Bone marrow (tissue), 2 donors: ENCODE data around the gene TNFRSF1A.
"Not testable (repeated sequence)": the region's sequence is repeated elsewhere in the genome, so short reads cannot be mapped to it uniquely, and the experiment has no call there.

ENCODE experiments used
- DNase-seq, 2 donors: peaks; one replicate each; lab custom pipeline; 2025; lab: John Stamatoyannopoulos, UW

Gene TNFRSF1A

DNA sequence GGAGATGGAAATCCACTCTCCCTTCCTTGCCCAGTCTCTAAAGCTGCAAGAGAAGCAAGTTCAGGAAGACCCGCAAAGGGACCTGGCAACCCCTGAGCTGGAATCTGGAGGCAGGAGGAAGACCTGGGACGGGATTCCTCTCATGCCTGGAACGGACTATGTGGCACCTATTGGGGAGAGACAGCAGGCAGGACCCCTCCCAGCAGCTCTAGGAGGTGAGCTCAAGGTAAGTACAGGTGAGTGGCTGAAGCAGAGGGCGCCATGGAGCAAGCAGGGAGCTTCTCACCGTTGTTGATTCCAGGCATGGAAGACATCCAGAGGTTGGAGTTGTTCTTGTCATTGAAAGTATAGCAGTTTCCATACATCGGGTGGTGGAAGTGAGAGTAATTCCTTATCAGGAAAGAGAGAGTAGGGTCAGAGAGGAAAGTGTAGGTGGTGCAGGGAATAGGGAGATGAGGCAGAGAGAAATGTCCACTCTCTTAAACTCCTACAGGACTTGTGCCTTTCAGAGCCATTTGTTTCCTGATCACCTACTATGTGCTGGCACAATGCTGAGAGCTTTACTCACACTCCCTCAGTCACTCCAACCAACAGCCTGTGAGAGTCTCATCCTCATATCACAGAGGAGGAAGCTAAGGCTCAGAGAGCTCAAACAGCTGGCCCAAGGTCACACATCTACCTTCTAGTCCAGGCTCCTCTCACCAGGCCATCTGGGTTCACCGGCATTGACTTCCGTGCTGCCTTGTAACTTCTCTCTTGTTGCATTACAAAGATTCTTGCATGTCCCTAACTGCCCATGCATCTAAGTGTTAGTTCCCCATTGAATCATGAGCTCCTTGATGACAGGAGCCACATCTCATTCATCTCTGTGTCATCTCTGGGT is 13.9 kb upstream of the TNFRSF1A start:
- no peak for DNase-seq

DNA sequence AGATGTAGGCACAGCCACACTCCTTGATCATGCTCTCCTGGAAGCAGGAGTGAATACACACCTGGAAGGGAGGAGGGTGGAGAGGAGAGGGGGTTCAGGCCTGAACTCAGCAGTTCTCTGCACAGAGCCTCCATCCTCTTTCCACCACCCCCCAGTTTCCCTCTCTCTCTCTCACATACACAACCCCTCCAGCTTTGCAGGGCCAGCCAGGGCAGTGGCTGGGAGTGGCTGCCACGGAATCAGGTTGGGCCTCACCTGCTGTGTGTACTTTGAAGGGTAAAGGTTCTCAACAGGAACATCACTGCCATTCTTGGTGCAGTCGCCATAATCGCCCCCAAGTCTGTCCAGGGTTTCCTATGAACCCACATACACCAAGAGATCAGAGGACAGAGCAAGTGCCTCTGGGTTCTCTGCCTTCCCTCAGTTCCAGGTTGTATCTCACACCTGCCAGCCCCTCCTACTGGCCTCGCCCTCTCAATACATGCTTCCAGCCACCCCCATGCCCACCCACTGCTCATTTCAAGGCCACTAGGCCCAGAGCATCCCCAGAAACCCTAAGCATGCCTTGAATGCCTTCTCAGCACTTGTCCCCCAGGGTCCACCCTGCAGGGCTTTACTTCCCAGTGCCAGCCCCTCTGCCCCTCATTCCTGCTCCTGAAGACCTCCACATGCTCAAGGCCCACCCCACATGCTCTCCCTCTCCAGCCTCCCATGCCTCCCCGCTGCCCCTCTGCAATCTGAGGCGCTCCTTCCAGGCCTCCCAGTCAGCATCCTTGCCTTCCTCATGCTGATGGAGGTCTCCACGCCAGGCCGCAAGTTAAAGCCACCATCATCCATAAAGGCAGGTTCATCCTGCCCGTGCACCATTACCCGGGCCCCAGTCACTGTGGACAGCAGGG is 12.9 kb upstream of the TNFRSF1A start:
- DNase-seq = no peak

DNA sequence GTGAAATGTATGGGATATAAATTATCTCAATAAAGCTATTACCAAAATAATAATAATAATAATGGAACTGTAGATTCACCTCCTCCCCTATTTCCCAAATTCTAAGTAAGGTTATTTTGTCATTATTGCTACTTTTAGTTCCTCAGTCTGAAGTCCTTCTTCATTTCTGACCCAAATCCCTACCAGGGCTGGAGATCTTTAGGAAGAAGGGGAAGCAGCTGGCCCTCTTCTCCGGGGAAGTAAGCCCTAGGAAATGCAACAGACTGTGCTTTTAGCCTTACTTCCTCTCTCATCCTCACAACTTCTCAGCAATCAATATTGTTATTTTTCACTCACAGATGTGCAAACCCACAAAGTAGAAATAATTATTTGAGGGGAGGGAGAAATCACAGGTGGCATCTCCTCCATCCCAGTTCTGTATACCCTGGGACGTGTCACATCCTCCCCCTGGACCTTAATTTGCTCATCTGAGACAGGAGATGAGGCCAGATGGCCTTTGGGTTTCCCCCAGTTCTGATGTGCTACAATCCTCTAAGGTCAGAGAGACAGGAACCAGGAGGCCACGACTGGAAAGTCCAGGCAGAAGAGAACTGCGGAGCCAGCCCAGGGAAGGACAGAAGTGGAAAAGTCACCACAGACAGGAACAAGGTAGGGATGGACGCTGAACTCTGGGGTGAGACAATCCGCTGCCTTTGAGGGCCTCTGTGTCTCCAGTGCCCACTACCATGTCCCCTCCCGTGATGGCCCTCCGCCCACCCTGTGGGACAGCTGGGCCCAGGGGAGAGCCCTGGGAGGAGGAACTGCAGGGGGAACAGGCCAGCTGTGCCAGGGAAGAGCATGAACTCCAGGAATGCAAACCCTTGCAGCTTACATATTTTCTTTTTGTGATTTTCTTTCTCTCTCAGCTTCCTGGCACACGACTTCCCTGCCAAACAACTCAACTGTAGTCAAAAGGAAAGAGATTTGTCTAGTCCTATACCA is 10.6 kb upstream of the TNFRSF1A start:
- no peak for DNase-seq

DNA sequence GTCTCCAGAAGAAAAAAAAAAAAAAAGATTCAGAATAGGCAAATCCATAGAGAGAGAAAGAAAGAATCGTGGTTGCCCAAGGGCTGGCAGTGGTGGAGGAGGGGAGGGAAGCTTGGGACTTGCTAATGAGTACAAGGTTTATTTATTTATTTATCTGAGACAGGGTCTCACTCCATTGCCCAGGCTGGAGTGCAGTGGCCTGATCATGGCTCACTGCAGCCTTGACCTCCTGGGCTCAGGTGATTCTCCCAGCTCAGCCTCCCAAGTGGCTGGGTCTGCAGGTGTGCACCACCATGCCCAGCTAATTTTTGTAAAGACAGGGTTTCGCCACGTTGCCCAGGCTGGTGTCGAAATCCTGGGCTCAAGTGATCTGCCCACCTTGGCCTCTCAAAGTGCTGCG is 9.7 kb upstream of the TNFRSF1A start:
- no peak for DNase-seq

DNA sequence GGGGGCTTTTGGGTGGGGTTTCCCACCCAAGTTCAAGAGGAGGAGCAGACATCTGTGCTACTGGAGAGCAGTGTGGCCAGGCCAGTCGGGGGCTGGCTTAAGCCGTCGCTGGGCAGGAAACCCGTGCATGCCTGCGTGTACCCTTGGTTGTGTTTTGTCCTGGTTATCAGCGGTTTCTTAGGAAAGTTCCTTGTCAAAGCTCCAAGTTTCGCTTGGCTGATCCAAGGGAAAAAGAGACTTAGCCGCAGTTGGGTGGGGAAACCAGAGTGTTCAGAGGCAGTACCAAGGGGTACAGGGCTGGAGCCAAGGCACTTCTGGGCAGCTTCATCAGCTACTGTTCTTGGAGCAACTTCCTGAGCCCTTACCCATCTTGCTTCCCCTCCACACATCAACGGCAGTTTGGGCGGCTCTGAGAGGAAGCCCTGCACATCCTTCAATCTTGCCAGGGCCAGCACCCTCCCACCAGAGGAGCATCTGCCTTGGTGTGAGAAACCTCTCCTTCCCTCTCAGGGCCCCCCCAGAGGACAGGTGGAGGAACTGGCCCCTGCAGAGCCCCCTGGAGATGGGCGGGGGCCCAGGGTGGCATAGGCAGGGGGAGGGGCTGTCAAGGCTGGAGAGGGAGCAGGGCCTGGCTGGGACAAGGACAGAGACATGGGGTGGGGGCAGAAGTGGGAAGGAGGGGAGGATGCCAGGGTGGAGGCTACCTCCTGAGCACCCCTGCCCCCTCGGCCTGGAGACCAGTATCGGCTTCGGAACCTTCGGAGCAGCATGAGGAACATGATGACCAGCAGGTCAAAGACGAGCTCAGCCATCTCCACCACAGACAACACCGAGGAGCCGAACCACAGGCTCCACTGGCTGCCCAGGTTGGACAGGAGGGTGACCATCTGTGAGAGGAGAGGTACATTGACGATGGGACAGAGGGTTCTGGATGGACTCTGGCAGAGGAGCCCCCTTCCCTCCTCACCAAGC is 5.8 kb upstream of the TNFRSF1A start:
- DNase-seq = peak in 1 of 2 donors; percentile 83

DNA sequence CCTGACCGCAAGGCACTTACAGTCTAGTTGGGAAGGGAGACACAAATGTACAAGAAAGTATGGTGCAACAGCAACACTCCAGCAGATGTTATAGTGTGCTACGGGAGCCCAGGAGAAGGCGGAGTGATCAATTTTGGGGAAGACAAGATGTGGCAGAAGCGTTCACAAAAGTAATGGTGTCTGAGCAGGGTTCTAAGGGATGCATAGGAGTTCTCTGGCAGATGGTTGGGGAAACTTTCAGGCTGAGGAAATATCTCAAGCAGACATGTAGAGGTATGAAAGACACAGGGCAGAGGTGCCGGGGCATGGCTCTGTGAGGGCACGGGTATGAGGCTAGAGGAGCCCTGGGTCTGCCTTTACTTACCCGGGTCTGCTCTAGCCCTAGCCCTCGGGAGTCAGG is 5.1 kb upstream of the TNFRSF1A start:
- DNase-seq = no peak

DNA sequence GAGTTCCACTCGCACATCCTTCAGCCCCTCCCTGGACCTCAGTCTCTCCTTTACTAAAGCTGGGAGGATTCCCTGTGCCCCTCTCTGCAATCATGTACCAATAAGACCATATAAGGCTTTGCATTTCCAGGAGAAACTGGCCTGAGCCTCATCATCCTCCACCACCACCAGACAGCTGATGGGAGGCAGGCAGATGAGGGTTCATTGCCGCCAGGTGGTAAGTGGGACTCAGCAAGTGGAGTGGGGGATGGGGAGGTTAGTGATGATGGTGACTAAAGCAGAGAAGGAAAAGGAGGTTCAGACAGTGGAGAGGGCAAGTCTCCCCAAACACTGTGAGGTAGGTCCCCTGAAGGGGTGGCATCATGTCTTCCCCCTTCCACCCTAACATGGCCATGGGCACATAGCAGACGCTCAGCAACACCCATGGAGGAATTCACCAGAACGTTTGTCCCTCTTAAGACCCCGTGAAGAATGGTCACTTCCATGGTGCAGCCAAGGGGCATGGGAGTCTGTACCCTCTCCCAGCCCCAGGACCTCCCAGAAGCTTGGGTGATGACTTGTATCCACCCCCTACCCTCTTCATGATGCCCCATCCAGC is 4.5 kb upstream of the TNFRSF1A start:
- no peak for DNase-seq

DNA sequence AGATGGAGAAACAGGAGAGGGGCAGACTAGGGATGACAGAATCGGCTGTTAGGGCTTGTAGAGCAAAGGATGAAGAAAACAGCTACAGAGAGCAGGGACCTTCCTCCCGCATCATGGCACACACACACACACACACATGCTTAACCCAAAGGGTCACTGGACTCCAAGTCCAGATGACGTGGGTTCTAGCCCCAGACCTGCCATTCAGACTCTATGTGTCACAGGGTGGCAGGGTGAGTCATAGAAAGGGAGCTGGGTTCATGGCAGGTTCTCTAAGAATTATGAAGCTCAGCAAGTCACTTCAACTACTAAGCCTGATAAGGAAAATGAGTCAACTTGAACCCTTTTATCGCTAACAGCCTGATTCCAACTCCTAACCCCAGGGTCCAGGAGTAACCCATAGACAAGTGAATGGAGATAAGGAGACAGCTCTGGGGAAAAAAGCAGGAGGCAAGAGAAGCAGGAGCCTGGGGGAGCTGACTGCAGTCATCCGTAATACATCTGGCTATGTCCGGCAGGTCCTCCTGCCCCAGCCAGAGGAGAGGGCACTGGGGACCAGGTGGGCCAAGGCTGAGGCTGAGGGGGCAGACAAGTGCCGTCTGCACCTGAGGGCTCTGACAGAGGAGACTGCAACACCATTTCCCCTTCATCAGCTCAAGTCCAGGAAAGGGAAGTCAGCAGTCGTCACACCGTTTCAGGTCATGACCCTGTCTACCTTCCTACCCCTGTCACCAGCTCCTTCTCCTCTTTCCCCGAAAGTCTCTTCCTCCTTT is 3.6 kb upstream of the TNFRSF1A start:
- peak; percentile 48 to 68 for DNase-seq

DNA sequence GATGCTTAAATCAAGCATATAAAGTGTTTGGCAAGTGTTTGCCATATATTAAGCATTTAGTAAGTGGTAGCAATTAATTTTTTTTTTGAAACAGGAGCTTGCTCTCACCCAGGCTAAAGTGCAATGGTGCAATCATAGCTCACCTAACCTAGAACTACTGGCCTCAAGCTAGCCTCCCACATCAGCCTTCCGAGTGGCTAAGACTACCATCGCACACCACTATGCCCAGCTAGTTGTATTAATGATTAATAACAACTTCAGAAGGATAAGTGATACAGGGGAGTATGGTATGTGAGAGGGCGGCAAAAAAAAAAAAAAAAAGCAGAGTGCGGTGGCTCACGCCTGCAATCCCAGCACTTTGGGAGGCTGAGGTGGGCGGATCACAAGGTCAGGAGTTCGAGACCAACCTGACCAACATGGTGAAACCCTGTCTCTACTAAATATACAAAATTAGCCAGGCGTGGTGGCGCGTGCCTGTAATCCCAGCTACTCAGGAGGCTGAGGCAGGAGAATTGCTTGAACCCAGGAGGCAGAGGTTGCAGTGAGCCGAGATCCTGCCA is 2.3 kb upstream of the TNFRSF1A start:
- not testable (repeated sequence) for DNase-seq

DNA sequence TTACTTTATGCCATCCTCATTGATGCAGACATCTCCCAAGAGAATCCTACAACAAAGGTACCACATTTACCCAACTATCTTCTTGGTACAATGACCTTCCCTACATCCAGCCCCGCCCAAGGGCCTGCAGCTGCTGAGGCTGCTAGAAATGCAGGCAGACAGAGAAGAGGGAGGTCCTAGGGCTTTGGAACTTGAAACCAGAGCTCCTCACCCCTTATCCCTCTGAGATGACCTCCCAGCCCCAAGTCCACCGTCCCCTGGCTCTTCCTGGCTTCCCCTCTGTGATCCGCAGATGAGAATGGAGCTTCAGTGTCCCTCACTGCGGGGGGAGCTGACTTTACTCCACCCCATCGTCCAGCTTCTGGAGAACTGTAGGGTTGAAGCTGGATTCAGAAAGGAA is 1.6 kb upstream of the TNFRSF1A start:
- no peak for DNase-seq

DNA sequence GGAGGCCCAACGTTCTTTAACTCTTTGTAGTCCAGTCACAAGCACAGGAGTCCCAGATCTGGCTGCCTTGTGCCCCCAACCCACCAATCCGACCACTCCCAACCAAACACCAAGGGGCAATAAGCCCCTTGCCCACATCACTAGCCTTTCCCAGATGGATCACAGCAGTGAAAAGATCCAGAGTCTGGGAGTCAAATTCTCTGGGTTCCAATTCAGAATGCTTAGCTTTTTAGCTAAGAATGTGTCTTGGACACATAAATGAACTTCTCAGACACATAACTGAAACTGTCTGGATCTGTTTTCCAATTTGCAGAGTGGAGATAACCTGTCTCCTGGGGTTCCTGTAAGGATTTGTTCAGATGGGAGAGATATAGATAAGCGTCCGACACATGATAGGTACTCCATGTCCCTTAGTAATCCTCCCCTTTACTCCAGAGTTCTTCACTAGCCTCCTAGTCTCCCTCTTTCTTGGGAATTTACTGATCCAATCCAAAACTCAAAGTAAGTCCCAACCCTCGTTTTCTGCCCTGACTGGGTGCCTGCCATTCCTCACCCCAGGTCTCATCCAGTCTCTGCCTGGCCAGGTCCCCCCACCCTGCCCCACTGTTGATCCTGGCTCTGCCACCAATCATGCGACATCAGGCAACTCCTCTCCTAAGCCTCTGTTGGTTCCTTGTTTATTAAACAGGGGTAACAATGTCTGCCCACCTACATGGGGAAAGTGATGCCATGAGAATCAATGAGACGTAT is 439 bp upstream of the TNFRSF1A start:
- no peak for DNase-seq

DNA sequence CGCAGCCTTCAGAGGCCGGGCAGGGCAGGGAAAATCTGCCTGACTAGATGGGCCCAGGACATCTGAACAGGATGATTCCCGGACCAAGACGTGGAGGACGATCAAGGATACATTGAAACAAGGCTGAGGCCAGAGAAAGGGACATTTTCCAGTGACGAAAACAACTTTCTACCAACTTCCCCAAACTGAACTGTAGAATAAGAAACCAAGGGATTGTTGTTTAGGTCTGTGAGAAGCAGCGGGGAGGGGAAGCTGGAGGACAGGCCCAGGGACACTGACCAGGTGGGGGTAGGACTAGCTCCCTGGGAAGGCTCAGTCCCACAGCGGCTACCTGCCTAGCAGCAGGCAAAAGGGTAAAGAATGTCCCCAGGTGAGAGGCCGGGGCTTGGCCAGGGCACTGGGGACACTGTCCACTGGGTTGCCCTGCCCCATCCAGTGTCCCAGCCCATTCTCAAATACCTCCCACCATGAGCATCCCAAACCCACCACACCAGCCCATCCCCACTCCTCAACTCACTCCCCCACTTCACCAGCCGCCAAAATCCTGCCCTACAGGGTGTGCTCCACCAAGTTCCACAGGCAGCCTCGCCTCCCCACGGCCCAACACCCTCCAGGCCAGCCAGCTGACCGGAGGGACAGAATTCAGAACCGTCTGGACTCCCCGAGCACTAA is 995 bp downstream of the TNFRSF1A start:
- peak in 1 of 2 donors; percentile 52 for DNase-seq

DNA sequence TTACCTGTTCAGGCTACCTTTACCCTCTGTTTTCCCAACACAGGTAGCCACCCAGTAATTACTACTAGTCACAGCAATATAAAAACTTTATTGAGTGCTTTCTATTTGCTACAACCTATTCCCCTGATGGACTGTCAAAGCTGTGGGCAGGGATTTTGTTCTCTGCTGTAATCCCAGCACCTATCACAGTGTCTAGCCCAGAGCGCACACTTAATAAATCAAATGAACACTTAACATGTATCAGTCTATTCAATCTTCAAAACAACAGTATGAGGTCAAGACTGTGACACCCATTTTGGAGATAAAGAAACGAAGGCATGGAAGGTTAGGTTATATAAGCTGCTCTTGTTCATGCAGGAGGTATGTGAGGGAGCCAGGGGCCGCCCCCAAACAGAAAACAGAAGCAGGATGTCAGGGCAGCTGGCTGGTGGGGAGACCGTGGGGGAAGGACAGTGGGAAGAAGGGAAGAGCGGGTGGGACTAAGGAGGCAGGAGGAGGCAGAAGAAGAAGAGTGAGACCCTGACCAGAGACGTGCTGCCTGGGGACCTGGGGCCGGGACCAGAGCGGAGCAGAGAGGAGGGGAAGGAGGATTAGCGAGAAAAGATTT is 1.7 kb downstream of the TNFRSF1A start:
- no peak for DNase-seq

DNA sequence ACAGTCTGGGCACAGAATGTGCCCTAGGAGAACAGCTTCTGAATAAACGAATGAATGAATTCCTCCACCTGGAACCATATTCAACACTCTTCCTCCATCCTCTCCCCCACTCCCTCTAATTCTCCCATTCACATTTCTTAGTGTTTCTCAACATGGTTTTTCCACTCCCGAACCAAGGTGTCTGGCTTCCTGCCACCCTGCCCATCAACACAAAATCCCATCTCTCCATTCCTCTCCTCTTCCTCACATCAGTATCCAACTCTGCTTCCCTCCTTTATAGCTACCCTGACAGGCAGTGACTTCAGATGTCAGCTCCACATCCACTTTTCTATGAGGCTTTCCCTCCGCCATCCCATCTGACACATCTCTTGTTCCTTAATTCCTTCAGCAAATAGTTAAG is 2.9 kb downstream of the TNFRSF1A start:
- DNase-seq = no peak

DNA sequence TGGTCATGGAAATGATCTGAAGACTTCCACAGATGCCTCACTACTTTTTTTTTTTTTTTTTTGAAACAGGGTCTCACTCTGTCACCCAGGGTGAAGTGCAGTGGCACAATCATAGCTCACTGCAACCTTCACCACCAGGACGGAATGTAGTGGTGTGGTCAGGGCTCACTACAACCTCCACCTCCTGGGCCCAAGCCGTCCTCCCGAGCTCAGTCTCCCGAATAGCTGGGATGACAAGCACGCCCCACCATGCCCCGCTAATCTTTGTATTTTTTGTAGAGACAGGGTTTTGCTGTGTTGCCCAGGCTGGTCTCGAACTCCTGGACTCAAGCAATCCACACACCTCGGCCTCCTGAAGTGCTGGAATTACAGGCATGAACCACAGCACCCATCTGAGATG is 3.3 kb downstream of the TNFRSF1A start:
- DNase-seq = not testable (repeated sequence)

DNA sequence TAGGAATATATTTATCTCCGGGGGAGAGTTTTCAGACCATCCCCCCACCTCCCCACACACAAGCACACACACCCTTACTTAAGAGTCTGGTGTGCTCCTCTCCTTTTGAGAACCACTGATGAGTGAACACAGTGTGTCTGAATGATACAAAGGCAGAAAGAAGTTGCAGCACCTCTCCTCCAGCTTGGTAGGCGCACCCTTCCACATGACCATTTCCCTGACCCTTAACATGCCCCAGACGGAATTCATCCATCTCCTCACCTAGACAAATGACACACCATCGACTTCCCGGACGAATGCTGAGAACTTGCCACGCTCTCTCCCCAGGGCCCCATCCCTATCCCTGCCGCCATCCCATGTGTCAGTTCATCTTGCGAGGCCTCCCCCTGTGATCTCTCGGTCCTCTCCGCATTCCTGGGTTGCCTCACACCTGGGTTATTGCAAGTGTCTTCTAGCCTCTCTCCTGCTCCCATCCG is 3.9 kb downstream of the TNFRSF1A start:
- DNase-seq = no peak
